Measurements from ENCODE around the gene OR10W1.

OR10W1 gene, protein sequence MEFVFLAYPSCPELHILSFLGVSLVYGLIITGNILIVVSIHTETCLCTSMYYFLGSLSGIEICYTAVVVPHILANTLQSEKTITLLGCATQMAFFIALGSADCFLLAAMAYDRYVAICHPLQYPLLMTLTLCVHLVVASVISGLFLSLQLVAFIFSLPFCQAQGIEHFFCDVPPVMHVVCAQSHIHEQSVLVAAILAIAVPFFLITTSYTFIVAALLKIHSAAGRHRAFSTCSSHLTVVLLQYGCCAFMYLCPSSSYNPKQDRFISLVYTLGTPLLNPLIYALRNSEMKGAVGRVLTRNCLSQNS

DNA sequence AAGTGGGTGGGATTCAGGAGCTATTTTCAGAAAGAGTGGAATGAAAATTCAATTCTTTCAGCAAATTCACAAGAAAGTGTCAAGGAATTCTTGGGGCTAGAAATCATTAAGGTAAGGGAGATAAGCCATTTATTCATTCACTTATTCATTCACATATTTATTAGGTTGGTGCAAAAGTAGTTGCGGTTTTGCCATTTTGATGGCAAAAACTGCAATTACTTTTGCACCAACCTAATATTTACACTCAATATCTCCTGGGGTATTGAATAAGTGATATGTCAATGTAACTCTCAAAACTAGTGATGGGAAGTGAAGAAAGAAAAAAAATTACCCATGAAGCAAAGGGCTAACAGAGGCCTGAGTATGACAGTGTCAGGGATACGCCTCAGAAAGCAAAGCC, at the start of gene OR10W1:
Gene OR10W1, minus strand, starts transcription at position 119 of the 400 bp plus-strand sequence. CDS start 402 bp downstream, outside the sequence.
- DNase-seq (ENCODE audit: low read depth) = no peak

DNA sequence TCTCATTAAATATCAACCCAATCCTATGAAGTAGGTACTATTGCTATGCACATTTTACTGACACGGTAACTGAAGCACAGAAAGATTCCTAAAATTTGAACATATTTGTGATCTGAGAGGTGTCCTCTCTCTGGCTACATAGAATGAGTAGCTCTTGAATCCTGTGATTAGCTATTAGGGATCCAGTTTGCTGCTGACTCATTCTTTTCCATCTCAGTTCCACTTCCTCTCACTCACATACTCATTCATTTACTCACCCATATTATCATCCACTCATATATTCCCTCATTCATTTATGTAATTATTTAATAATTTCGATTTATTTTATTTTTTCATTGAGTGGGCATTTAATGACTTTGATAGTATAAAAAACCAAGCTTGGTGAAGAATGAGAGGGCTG, 48.1 kb upstream of the OR10W1 start:
- DNase-seq (ENCODE audit: low read depth) = no peak

DNA sequence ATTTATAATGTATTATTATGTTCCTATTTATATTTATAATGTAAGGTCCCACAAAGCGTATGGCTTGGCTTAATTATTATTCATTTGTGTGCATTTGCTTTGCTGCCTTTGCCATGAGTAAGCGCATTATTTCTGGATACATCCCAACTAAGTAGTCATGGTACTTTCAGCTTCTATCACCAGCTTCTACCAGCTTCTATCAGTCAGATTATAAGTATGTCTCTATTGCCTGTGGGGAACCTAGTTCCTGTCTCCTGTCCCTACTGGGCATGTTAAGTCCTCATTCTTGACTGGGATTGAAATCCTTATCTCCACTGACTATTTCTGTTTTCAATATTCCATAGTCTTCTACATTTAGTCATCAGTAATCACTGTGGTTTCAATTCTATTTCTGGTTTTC, 33.5 kb upstream of the OR10W1 start:
- no peak for DNase-seq (ENCODE audit: low read depth)

DNA sequence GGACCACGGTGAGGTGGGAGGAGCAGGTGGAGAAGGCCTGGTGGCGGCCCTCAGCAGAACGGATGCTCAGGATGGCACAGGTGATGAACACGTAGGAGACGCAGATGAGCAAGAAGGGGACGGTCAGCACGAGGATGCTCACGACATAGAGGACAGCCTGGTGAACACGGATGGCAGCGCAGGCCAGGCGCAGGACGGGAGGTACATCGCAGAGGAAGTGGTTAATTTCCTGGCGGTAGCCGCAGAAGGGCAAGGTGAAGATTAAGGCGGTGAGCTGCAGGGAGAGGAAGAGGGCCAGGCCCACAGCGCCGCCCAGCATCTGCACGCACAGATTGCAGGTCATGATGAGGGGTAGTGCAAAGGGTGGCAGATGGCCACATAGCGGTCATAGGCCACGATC, 24.0 kb upstream of the OR10W1 start:
- no peak for DNase-seq (ENCODE audit: low read depth)

DNA sequence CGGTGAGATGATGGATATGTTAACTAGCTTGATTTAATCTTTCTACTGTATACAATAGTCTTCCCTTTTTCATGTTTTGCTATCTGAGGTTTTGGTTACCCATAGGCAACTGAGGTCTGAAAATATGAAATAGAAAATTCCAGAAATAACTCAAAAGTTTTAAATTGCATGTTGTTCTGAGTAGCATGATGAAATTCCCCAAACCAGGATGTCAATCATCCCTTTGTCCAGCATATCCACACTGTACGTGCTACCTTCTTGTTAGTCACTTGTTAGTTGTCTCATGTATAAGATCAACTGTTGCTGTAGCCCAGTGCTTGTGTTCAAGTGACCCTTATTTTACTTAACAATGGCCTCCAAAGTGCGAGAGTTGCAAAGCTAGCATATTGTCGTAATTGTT, 21.2 kb upstream of the OR10W1 start:
- no peak for DNase-seq (ENCODE audit: low read depth)

DNA sequence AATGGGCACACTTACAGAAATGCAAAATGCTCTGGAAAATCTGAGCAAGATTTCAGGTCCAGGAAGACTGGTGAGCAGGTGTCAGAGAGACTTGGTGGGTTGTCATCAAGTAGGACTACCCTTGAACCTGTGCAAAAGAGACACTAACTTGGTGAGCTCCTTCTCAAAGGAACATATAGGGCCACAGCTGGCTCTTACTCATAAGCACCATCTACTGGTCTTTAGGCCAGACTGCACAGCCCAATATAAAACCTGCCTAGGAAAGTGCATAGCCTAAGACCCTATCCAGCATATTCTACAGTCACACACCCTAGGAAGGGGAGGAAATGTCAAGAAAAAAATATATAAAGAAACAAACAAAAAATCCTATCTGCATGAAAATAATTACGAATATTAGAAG, 18.2 kb upstream of the OR10W1 start:
- DNase-seq (ENCODE audit: low read depth) = no peak

DNA sequence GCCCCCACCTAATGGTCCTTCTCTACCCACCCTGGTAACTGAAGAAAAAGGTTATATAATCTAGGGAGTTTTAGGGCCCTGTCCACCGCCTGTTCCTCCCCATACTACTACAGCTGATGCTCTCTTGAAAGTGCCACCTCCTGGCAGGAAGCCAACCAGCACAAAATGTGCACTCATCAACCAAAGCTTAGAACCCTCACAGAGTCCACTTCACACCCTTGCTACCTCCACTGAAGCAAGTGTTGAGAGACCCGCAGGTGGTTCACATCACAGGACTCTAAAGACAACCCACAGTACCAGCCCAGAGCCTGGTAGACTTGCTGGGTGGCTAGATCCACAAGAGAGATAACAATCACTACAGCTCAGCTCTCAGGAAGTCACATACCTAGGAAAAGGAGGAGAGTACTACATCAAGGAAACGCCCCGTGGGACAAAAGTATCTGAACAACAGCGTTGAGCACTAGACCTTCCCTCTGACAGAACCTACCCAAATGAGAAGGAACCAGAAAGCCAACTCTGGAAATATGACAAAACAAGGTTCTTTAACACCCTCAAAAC, 17.5 kb upstream of the OR10W1 start:
- no peak for DNase-seq (ENCODE audit: low read depth)

DNA sequence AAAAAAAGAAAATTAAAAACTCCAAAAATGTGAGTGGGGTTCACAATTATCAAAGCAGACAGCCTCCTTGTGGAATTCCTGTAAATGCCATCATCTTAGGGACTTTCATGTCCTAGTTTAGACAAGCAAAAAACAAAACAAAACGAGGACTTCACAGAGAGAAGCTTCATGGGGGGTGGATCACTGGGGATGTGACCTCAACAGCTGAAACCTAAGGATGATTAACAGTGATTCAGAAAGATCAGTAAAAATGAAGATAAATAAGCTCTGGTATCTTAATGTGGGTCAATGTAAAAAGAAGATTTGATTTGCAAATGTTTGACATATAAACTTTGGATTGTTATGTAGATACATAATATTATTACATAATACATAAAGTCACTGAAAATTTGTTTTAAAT, 8.1 kb upstream of the OR10W1 start:
- DNase-seq (ENCODE audit: low read depth) = no peak

DNA sequence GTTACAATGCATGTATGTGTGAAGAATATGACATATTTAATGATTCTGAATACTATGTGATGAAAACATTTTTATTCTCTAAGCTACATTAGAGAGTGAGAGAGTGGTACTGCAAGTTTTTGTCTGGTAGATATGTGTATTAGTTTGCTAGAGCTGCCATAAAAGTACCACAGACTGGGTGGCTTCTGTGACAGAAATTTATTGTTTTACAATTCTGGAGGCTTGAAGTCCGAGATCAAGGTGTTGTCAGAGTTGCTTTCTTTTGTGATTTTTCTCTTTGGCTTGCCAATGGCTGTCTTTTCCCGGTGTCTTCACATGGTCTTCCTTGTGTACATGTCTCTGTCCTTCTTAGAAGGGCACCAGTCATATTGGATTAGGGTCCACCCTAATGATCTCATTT, 6.9 kb upstream of the OR10W1 start:
- no peak for DNase-seq (ENCODE audit: low read depth)

DNA sequence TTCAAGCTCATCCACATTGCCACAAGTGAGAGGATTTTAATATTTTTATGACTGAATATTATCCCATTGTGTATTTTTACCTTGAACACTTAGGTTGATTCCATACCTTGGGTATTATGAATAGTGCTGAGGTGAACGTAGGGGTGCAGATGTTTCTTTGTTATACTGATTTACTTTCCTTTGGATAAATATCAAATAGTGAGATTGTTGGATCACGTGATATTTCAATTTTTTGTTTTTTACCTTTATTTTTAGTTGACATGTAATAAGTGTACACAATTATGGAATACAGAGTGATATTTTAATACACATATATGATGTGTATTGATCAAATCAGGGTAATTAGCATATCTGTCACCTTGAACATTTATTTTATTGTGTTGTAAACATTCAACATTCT, 8.1 kb downstream of the OR10W1 start:
- DNase-seq (ENCODE audit: low read depth) = no peak

DNA sequence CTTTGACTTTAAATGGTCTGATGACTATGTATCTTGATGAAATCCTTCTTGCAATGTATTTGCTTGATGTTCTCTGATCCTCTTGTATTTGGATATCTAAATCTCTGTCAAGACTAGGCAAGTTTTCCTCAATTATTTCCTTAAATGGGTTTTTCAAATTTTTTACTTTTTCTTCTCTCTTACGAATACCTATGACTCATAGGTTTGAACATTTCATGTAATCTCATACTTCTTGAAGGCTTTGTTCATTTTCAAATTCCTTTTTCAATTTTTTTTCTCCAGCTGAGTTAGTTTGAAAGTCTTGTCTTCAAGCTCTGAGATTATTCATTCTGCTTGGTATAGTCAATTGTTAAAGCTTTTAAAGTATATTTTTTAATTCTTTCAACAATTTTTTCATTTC, 13.1 kb downstream of the OR10W1 start:
- DNase-seq (ENCODE audit: low read depth) = no peak

DNA sequence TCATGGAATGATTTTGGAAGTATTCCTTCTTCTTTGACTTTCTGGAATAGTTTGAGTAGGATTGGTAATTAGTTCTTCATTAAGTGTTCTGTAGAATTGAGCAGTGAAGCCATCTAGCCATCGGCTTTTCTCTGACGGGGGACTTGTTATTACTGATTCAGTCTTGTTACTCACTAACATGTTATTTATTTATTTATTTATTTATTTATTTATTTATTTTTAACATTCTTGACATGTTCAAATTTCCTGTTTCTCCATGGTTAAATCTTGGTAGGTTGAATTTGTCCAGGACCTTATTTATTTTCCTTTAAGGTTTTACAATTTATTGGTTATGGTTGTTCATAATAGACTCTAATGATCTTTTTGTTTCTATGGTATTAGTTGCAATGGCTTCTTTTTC, 24.1 kb downstream of the OR10W1 start:
- DNase-seq (ENCODE audit: low read depth) = no peak

DNA sequence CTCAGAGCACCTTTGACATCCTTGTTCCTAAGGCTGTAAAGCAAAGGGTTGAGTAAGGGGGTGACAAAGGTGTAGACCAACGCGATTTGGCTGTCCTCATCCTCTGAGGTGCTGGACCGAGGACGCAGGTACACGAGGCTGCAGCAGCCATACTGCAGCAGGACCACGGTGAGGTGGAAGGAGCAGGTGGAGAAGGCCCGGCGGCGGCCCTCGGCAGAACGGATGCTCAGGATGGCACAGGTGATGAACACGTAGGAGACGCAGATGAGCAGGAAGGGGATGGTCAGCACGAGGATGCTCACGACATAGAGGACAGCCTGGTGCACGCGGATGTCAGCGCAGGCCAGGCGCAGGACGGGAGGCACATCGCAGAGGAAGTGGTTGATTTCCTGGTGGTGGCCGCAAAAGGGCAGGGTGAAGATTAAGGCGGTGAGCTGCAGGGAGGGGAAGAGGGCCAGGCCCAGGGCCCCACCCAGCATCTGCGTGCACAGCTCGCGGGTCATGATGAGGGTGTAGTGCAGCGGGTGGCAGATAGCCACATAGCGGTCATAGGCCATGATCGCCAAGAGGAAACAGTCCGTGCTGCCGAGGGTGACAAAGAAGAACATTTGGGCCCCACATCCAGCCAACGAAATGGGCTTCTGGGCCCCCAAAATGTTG, 40.0 kb downstream of the OR10W1 start:
- no peak for DNase-seq (ENCODE audit: low read depth)

DNA sequence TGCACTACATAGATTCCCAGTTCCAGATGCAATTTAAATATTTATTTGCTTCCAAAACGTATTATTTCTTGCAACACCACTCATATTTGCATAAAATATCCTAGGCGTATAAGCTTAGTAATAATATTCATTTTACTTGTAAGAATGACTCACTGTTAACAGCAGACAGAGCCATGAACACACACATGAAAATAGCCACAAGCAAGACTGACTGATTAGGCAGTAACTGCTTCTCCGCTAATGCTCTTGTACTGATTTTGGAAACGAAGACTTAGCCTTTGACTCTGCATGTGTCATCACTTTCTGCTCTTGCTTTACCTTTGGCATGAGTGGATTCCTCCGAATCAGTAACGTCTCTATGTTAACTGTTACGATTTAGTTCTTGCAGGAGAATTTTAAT, 45.3 kb downstream of the OR10W1 start:
- DNase-seq (ENCODE audit: low read depth) = no peak

All from stimulated activated CD8-positive, alpha-beta memory T cell treated with anti-CD3 and anti-CD28 coated beads, Interleukin-12 subunit alpha, Interleukin-12 subunit beta, amount 100 ng/mL, for 4 hours (primary cell).